Activated naive CD8-positive, alpha-beta T cell (primary cell): ENCODE results near the gene PRKAR2A.
"Not testable (repeated sequence)": the region's sequence is repeated elsewhere in the genome, so short reads cannot be mapped to it uniquely, and the experiment has no call there.

Experiments used
- H3K27ac Mint-ChIP-seq: one replicate; pipeline ENCODE4 v1.8.0; 2021; ENCODE audit warnings: mixed read lengths
- H3K27me3 Mint-ChIP-seq: one replicate; pipeline ENCODE4 v1.8.0; 2021; ENCODE audit warnings: mixed read lengths
- H3K36me3 Mint-ChIP-seq: one replicate; pipeline ENCODE4 v1.8.0; 2021; ENCODE audit warnings: mixed read lengths
- H3K4me1 Mint-ChIP-seq: one replicate; pipeline ENCODE4 v1.8.0; 2021; ENCODE audit warnings: low read depth, mixed read lengths
- H3K4me3 Mint-ChIP-seq: one replicate; pipeline ENCODE4 v1.8.0; 2021; ENCODE audit warnings: mild to moderate bottlenecking, mixed read lengths
- H3K9me3 Mint-ChIP-seq: one replicate; pipeline ENCODE4 v1.8.0; 2021; ENCODE audit warnings: low read depth, mixed read lengths

The PRKAR2A gene

DNA sequence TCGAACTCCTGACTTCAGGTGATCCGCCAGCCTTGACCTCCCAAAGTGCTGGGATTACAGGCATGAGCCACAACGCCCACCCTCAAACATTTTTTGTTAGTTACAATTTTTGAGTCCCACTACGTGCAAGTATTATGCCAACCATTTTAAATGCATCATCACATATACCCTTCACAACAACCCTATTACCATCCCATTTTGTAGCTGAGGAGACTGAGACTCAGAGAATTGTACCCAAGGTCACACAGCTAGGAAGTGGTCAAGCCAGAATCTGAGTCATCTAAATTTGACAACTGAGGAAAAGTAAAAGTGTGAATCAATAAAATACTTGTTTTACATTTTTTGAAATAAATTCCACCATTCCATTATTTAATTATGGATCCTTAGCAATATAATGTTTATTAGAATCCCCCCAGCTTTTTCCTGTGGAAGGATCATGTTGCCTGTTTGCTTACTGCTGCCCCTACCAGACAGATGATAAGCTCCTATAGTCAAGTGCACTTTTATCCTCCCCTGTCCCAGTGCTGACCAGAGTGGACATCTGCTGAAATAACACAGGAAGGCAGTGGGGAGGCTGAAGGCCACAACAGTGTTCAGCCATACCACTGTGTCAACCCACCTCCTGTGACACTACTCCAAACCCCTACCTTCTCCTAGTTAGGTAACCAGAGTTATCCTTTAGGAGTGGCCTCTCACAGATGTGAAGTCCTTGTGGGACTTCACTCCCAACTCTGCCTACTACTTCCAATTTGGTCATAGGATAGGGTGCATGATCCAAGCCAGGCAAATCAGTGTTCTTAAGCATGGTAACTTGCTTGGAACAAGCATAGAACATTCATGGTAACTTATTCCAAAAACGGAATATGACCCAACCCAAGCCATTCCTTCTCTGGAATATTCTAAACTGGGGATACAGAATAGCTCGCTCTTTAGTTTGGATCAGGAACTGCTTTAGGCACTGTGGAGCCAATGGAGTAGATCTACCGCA, 28.1 kb downstream of the PRKAR2A start:
- no peaks in the 10 kb centered on the region for H3K9me3 Mint-ChIP-seq
- H3K36me3 Mint-ChIP-seq = no peaks in the 10 kb centered on the region
- no peaks in the 10 kb centered on the region for H3K27me3 Mint-ChIP-seq
- peaks cover 39% of the 10 kb centered on the region for H3K4me1 Mint-ChIP-seq
- no peak overlapping the region for H3K4me3 Mint-ChIP-seq
- H3K27ac Mint-ChIP-seq = no peak overlapping the region

DNA sequence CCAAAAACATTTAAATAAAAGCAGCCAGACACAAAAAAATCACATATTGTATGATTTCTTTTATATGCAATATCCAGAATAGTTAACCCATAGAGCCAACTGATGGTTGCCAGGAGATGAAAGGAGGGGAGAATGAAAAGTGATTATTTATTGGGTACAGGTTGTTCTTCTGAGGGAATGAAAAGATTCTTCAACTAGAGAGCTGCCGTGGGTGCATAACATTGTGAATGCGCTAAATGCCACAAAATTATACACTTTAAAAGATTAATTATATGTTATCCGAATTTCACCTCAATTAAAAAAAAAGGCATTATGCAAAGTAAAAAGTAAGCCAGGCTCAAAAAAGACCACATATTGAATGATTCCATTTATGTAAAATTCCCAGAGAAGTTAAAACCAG, 36.1 kb downstream of the PRKAR2A start:
- H3K27ac Mint-ChIP-seq = peak overlapping the region; percentile 74
- peaks cover 2% of the 10 kb centered on the region for H3K36me3 Mint-ChIP-seq
- peak overlapping the region; percentile 46 for H3K4me3 Mint-ChIP-seq
- H3K9me3 Mint-ChIP-seq = no peaks in the 10 kb centered on the region
- no peaks in the 10 kb centered on the region for H3K27me3 Mint-ChIP-seq
- H3K4me1 Mint-ChIP-seq = peaks cover 37% of the 10 kb centered on the region

DNA sequence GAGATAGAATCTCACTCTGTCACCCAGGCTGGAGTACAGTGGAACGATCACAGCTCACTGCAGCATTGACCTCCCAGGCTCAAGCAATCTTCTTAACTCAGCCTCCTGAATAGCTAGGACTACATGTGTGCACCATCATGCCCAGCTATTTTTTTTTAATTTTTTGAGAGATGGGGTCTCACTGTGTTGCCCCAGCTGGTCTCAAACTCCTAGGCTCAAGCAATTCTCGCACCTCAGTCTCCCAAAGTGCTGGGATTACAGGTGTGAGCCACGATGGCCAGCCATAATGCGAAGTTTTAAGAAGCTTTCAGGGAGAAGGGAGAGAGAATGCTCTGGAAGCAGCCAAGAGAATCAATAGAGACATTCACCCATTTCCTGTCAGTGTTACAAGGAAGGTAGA, 42.7 kb downstream of the PRKAR2A start:
- Mint-ChIP-seq H3K36me3 (peaks cover 10% of the 10 kb centered on the region), H3K27ac (no peak overlapping the region)

DNA sequence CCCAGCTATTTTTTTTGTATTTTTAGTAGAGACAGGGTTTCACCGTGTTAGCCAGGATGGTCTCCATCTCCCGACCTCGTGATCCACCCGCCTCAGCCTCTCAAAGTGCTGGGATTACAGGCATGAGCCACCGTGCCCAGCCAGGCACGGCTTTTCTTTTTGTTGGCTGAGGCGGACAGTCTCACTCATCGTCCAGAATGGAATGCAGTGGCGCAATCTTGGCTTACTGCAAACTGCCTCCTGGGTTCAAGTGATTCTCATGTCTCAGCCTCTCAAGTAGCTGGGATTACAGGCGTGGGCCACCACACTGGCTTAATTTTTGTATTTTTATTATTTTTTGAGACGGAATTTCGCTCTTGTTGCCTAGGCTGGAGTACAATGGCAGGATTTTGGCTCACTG, 46.8 kb downstream of the PRKAR2A start:
- H3K4me3 Mint-ChIP-seq, H3K9me3 Mint-ChIP-seq, H3K27me3 Mint-ChIP-seq, H3K4me1 Mint-ChIP-seq, H3K27ac Mint-ChIP-seq, H3K36me3 Mint-ChIP-seq: not testable (repeated sequence)

More for the DNA sequence above, 42.7 kb downstream of the PRKAR2A start:
- Mint-ChIP-seq H3K4me1 (peaks cover 11% of the 10 kb centered on the region), H3K4me3 (no peak overlapping the region), H3K9me3 (no peaks in the 10 kb centered on the region), H3K27me3 (no peaks in the 10 kb centered on the region)

DNA sequence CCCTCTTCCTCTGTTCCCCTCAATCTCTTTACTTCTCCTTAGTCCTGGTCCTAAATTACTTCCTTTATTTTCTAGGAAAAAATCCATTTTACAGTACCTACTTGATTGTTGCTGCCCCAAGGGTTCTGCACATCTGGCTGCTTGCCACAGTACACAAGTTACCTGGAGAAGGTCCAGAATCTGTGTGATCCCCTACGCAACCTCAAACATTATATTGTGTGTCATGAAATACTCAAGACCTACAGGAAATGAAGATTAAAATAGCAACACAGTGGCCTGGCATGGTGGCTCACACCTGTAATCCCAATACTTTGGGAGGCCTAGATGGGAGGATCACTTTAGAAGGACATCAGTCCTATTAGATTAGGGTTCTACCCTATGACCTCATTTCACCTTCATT, 48.7 kb downstream of the PRKAR2A start:
- Mint-ChIP-seq H3K9me3 (no peaks in the 10 kb centered on the region), H3K4me1 (peaks cover 1% of the 10 kb centered on the region), H3K27me3 (no peaks in the 10 kb centered on the region), H3K27ac (no peak overlapping the region), H3K4me3 (no peak overlapping the region), H3K36me3 (peaks cover 5% of the 10 kb centered on the region)

DNA sequence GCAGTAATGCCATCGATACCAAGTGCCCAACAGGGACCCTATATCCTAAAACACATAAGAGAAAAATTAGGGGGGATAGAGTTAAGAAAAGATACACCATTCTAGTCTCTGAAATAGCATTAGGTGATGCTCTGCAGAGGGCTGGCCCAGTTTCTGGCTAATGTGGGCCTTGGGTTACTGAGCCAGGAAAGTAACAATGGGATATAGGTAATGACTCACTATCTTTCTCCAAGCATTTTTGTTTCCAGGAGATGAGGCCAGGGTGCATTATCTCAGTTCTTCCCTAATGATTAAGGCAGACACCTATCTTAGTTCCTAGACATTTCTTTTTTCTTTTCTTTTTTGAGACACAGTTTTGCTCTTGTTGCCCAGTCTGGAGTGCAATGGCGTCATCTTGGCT, 50.0 kb downstream of the PRKAR2A start:
- Mint-ChIP-seq H3K27me3 (no peaks in the 10 kb centered on the region), H3K4me3 (no peak overlapping the region), H3K9me3 (no peaks in the 10 kb centered on the region), H3K36me3 (peaks cover 5% of the 10 kb centered on the region), H3K27ac (no peak overlapping the region), H3K4me1 (peaks cover 1% of the 10 kb centered on the region)

DNA sequence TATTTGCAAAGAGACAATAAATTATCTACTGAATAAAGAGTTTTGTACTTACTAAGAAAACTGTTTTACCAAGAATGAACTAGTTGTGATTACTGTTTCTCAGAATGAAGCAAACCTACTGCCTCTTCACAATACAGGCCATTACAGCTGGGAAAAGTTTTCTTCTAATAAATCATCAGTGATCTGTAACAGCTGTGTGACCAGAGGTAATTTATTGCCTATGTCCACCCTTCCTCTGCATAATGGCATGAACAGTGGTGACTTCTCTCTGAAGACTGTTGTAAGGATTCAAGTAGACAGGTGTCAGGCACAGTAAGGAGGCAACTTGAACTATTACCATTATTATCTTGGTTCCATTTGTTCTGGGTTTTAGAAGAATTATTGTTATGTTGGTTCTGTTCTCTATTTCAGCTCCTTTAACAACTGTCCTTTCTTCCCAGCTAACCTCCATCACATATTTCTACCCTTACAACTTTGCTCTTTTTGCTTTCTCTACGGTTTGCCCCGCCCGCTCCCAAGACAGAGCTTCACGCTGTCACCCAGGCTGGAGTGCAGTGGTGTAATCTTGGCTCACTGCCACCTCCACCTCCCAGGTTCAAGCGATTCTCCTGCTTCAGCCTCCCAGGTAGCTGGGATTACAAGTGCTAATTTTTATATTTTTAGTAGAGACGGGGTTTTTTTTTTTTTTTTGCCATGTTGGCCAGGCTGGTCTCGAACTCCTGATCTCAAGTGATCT, 51.5 kb downstream of the PRKAR2A start:
- no peaks in the 10 kb centered on the region for H3K27me3 Mint-ChIP-seq
- H3K36me3 Mint-ChIP-seq = peaks cover 4% of the 10 kb centered on the region
- H3K9me3 Mint-ChIP-seq = no peaks in the 10 kb centered on the region
- H3K4me1 Mint-ChIP-seq = peaks cover 1% of the 10 kb centered on the region
- H3K27ac Mint-ChIP-seq = no peak overlapping the region
- no peak overlapping the region for H3K4me3 Mint-ChIP-seq

DNA sequence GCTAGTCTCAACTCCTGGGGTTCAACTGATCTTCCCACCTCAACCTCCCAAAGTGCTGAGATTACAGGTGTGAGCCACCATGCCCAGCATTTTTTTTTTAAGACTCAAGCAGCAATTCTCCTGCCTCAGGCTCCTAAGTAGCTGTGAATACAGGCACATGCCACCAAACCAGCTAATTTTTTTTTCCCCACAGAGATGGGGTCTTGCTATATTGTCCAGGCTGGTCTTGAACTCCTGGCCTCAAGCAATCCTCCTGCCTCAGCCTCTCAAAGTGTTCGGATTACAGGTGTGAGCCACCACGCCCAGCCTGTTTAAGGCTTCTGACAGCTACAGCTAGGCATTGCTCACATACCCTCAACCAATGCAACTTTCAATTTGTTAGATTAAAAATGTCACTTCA, 54.2 kb downstream of the PRKAR2A start:
- not testable (repeated sequence) for H3K27me3 Mint-ChIP-seq, H3K4me3 Mint-ChIP-seq, H3K36me3 Mint-ChIP-seq, H3K9me3 Mint-ChIP-seq, H3K27ac Mint-ChIP-seq
- H3K4me1 Mint-ChIP-seq = peaks cover 16% of the 10 kb centered on the region

DNA sequence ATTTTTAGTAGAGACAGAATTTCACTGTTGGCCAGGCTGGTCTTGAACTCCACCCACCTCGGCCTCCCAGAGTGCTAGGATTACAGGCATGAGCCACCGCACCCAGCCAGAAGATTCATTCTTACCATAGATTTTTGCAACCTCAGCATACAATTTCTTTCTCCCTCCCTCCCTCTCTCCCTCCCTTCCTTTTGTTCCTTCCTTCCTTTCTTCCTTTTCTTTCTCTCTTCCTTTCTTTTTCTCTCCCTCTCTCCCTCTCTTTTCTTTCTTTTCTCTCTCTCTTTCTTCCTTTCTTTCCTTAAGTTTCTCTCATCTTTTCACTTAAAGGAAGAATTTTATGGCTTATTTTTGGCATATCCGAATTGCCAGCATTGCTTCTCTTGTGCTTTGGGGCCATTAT, 58.0 kb downstream of the PRKAR2A start:
- Mint-ChIP-seq H3K27ac (no peak overlapping the region), H3K9me3 (no peaks in the 10 kb centered on the region), H3K4me1 (peaks cover 19% of the 10 kb centered on the region), H3K27me3 (no peaks in the 10 kb centered on the region), H3K4me3 (no peak overlapping the region), H3K36me3 (peaks cover 11% of the 10 kb centered on the region)

DNA sequence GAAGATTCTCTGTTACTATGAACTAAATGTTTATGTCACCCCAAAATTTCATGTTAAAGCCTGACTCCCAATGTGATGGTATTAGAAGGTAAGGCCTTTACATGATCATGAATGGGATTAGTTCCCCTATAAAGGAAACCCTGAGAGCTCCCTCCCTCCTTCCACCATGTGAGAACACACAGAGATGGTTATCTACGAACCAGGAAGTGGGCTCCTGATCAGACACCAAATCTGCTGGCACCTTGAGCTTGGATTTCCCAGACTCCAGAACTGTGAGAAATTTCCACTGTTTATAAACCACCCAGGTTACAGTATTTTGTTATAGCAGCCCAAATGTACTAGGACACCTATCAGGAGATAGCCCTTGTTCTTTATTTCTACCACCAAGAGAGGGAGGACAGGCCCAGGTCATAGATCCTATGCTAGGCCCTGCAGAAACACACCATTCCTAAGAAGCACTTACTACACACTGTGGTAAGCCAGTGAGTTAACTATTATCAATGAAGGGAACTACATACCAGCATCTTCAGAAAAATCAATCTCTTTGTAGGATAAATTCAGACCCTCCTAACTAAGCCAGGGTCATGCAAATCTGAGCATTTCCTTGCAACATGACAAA, 59.0 kb downstream of the PRKAR2A start:
- H3K36me3 Mint-ChIP-seq = peaks cover 12% of the 10 kb centered on the region
- peak overlapping the region; percentile 70 for H3K27ac Mint-ChIP-seq
- H3K4me1 Mint-ChIP-seq = peaks cover 20% of the 10 kb centered on the region
- H3K27me3 Mint-ChIP-seq = no peaks in the 10 kb centered on the region
- H3K4me3 Mint-ChIP-seq = no peak overlapping the region
- H3K9me3 Mint-ChIP-seq = no peaks in the 10 kb centered on the region

DNA sequence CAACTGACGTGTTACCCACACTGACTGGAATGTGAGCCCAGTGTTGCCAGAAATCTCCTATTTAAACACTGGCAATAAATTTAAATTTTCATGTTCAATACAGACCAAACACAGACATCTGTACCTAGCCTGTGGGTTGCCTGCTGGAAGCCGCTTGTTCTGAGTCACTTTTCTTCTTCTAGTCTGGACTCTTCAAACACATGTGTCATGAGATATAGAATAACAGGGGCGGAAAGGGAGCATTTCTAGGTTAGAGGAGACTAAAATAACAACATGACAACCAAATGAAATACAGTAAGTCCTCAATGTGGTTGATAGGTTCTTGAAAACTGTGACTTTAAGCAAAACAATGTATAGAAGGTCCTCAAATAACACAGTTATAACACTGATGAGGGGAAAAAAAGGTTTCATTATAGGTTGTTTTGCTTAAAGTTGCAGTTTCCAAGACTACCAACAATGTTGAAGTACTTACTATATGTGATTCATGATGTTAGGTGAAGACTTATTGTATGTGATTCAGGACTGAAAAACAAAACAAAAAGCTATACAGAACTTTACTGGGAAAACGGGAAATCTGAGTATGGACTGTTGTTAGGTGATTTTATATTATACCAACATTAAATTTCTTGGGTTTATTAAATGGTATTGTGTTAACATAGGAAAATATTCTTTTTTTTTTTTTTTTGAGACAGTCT, 63.1 kb downstream of the PRKAR2A start:
- peaks cover 16% of the 10 kb centered on the region for H3K36me3 Mint-ChIP-seq
- H3K4me1 Mint-ChIP-seq = peaks cover 13% of the 10 kb centered on the region
- no peak overlapping the region for H3K27ac Mint-ChIP-seq
- H3K9me3 Mint-ChIP-seq = no peaks in the 10 kb centered on the region
- no peaks in the 10 kb centered on the region for H3K27me3 Mint-ChIP-seq
- no peak overlapping the region for H3K4me3 Mint-ChIP-seq

DNA sequence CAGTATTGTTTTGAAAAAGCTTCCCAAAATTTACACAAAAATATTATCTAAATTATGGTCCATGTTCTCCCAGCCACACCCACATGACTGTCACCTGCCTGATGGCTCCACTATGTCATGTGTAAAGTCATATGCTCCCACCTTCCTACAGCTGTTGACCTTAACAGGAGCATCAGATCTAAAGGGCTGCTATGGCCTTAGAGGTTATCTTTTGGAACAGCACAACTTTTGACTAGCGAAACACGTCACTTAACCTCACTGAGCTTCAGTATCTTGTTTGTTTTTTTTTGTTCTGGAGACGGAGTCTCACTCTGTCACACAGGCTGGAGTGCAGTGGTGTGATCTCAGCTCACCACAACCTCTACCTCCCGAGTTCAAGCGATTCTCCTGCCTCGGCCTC, 64.4 kb downstream of the PRKAR2A start:
- H3K27ac Mint-ChIP-seq = no peak overlapping the region
- no peaks in the 10 kb centered on the region for H3K27me3 Mint-ChIP-seq
- H3K4me1 Mint-ChIP-seq = peaks cover 3% of the 10 kb centered on the region
- H3K36me3 Mint-ChIP-seq = peaks cover 11% of the 10 kb centered on the region
- no peaks in the 10 kb centered on the region for H3K9me3 Mint-ChIP-seq
- no peak overlapping the region for H3K4me3 Mint-ChIP-seq

DNA sequence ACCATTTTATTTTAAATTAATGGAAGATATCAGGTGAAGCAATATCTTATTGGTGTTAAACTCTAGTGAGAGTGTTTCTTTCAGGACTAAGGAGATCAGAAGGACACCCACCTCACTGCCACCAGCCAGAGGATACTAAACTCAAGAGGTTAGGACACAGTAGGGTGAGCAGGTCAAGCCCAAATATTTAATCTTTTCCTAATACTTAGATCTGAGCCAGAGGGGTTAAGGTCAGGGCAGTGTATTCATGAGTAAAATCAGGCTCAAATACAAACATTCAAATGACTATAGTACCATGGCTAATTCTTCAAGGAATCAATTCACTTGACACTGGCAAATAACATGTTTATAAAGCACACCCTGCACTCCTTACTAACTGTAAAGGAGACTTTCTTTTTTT, 65.6 kb downstream of the PRKAR2A start:
- peaks cover 2% of the 10 kb centered on the region for H3K4me1 Mint-ChIP-seq
- no peak overlapping the region for H3K27ac Mint-ChIP-seq
- H3K9me3 Mint-ChIP-seq = no peaks in the 10 kb centered on the region
- no peaks in the 10 kb centered on the region for H3K27me3 Mint-ChIP-seq
- H3K4me3 Mint-ChIP-seq = no peak overlapping the region
- peaks cover 13% of the 10 kb centered on the region for H3K36me3 Mint-ChIP-seq

DNA sequence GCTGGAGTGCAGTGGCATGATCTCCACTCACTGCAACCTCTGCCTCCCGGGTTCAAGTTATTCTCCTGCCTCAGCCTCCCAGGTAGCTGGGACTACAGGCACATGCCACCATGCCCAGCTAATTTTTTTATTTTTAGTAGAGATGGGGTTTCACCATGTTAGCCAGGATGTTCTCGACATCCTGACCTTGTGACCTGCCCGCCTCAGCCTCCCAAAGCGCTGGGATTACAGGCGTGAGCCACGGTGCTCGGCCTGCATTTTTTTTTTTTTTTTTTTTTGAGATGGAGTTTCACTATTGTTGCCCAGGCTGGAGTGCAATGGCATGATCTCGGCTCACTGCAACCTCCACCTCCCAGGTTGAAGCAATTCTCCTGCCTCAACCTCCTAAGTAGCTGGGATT, 69.1 kb downstream of the PRKAR2A start:
- not testable (repeated sequence) for H3K27me3 Mint-ChIP-seq

DNA sequence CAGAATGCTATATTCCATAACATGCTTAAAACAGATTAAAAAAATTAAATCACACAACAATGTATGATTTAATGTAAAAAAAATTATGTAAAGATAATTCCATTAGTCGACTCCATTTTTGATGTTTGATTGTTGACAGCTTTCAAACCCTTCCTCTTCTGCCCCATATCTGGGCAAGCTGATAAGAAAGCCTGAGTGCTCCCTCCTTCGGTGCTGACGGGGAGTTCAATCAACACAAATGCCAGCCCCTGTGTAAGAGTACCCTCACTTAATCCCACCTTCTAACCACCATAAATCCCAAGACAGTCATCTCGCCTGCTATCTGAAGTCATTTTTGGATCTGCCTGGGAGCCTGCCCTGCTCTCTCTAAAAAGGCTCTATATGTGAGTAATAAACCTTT, 70.8 kb downstream of the PRKAR2A start:
- Mint-ChIP-seq H3K27me3 (no peaks in the 10 kb centered on the region), H3K4me3 (no peak overlapping the region), H3K27ac (no peak overlapping the region), H3K4me1 (no peaks in the 10 kb centered on the region), H3K36me3 (peaks cover 5% of the 10 kb centered on the region), H3K9me3 (no peaks in the 10 kb centered on the region)

More for the DNA sequence above, 69.1 kb downstream of the PRKAR2A start:
- H3K4me1 Mint-ChIP-seq, H3K27ac Mint-ChIP-seq, H3K9me3 Mint-ChIP-seq, H3K4me3 Mint-ChIP-seq, H3K36me3 Mint-ChIP-seq: not testable (repeated sequence)
